Caco-2 (cell line): Measurements from ENCODE around the gene TMEM50B. TPM values are rescaled to one million over a fixed set of nuclear protein-coding genes. Genes with fewer than 3 reads are reported as not detected.
A peak's percentile ranks its signal among the peaks of the same experiment; 100 is the strongest.

ENCODE experiments used
- BruUV-seq: library from RNA; stranded (reverse); fragments of 400-500 nt; replicated peaks from 2 replicates; lab custom pipeline; 2021; lab: Mats Ljungman, UMichigan
- CTCF ChIA-PET: fragments of 300-600 bp; sonication (Branson Sonifier 250); formaldehyde crosslinking; loops from one replicate; lab custom pipeline; 2022; ENCODE audit warnings: antibody characterized with exemption; lab: Charles Lee
- POLR2A ChIA-PET: fragments of 300-600 bp; sonication (Branson Sonifier 250); formaldehyde crosslinking; loops from one replicate; lab custom pipeline; 2022; ENCODE audit warnings: antibody characterized with exemption; lab: Charles Lee
- DNase-seq, 2 experiments: peaks; one replicate each; pipeline versions ENCODE4 v3.0.0 to v3.0.0-alpha.2; 2020 to 2022
- H3K27me3 ChIP-seq: replicated peaks from 2 replicates; pipeline ENCODE4 v1.6.0; 2011; ENCODE audit warnings: low read length; ENCODE audit not compliant: control insufficient read depth, insufficient read depth
- H3K36me3 ChIP-seq: 2 replicates; pipeline ENCODE4 v1.5.1; 2011; ENCODE audit warnings: low read length; ENCODE audit not compliant: control insufficient read depth, insufficient read depth
- H3K4me1 ChIP-seq: fragments of 250-450 bp; sonication (Bioruptor Pico); 2 replicates; pipeline ENCODE4 v1.5.1; 2020; ENCODE audit warnings: mild to moderate bottlenecking
- H3K4me3 ChIP-seq: 2 replicates; pipeline ENCODE4 v1.5.1; 2011; ENCODE audit warnings: low read depth, mild to moderate bottlenecking, control low read depth, low read length
- H3K9me3 ChIP-seq: fragments of 250-450 bp; sonication (Bioruptor Pico); 2 replicates; pipeline ENCODE4 v1.5.1; 2020; ENCODE audit warnings: mild to moderate bottlenecking, moderate library complexity
- H3K27ac Mint-ChIP-seq: one replicate; pipeline ENCODE4 v1.8.0; 2022; ENCODE audit warnings: mixed read lengths; ENCODE audit not compliant: unreplicated experiment
- H3K27me3 Mint-ChIP-seq: one replicate; pipeline ENCODE4 v1.8.0; 2022; ENCODE audit warnings: mixed read lengths; ENCODE audit not compliant: insufficient read depth, unreplicated experiment
- H3K36me3 Mint-ChIP-seq: one replicate; pipeline ENCODE4 v1.8.0; 2022; ENCODE audit warnings: mild to moderate bottlenecking, mixed read lengths; ENCODE audit not compliant: insufficient read depth, unreplicated experiment
- H3K4me1 Mint-ChIP-seq: one replicate; pipeline ENCODE4 v1.8.0; 2022; ENCODE audit warnings: low read depth, mixed read lengths; ENCODE audit not compliant: unreplicated experiment
- H3K4me3 Mint-ChIP-seq: one replicate; pipeline ENCODE4 v1.8.0; 2022; ENCODE audit warnings: mild to moderate bottlenecking, moderate library complexity, mixed read lengths; ENCODE audit not compliant: unreplicated experiment
- H3K9me3 Mint-ChIP-seq: one replicate; pipeline ENCODE4 v1.8.0; 2022; ENCODE audit warnings: mixed read lengths; ENCODE audit not compliant: unreplicated experiment
- CTCF ChIP-seq, 2 experiments: fragments of 200-600 bp in 1 of 2; IDR thresholded peaks; 1 replicate in 1 of 2; 2 replicates in 1 of 2; pipeline versions ENCODE4 v1.5.1 to v1.8.0; 2011 to 2022; ENCODE audit warnings: antibody characterized with exemption in 1 of 2, control low read depth in 1 of 2, inconsistent platforms in 1 of 2, low read depth in 1 of 2, low read length in 1 of 2, mild to moderate bottlenecking in 1 of 2, moderate library complexity in 1 of 2; ENCODE audit not compliant: insufficient read depth in 1 of 2, severe bottlenecking in 1 of 2, unreplicated experiment in 1 of 2
- intact Hi-C: fragments of 100-400 bp; cut with micrococcal nuclease; formaldehyde crosslinking; loops from one replicate; pipeline ENCODE4 v1.10.0; 2022; ENCODE audit not compliant: unreplicated experiment
- total RNA-seq: library from RNA; stranded (reverse); gene quantifications from 2 replicates; pipeline ENCODE4 v1.2.3, GENCODE V29; 2022

Gene TMEM50B
- total RNA-seq, 1 experiment from 2014 or later, result 25.9 TPM

- no peak for DNase-seq
- H3K9me3 ChIP-seq, result no peaks in the 10 kb centered on the region
- Mint-ChIP-seq H3K27me3 (no peaks in the 10 kb centered on the region), H3K36me3 (peaks cover 61% of the 10 kb centered on the region), H3K4me3 (no peak overlapping the region), H3K9me3 (no peaks in the 10 kb centered on the region), H3K27ac (no peak overlapping the region), H3K4me1 (peaks cover 6% of the 10 kb centered on the region)
- ChIA-PET CTCF (interaction anchor here (0.7 kb wide), 1 partner anchor 43 kb away, joined by 3 read pairs; no protein-coding TSS in a partner anchor), POLR2A (no interaction called here)
- TSS peak; percentile 24 for BruUV-seq
- H3K27me3 ChIP-seq, result no peaks in the 10 kb centered on the region
- peaks cover 2% of the 10 kb centered on the region; the same call in 1 of the 2 replicates for H3K36me3 ChIP-seq
- H3K4me3 ChIP-seq, result no peak overlapping the region
- TF ChIP-seq CTCF (IDR thresholded peaks at IDR 0.05; ENCODE audit: insufficient read depth in 1 of 2, low read depth in 1 of 2, low read length in 1 of 2, severe bottlenecking in 1 of 2, unreplicated experiment in 1 of 2), result no peak
- intact Hi-C loops, result no loop called here
- no peaks in the 10 kb centered on the region for H3K4me1 ChIP-seq
Observed at GRCh38 chr21:33437140-33437539, 42.6 kb downstream of the TMEM50B start.

- H3K4me1 ChIP-seq, result no peaks in the 10 kb centered on the region
- no peaks in the 10 kb centered on the region for H3K4me1 Mint-ChIP-seq
- peaks cover 78% of the 10 kb centered on the region for H3K36me3 Mint-ChIP-seq
- no peak overlapping the region for H3K4me3 Mint-ChIP-seq
- H3K4me3 ChIP-seq, result no peak overlapping the region
- CTCF ChIA-PET, result interaction anchor here (0.8 kb wide), 1 partner anchor 11 kb away, joined by 3 read pairs; no protein-coding TSS in a partner anchor
- no TSS peak for BruUV-seq
- no peak overlapping the region for H3K27ac Mint-ChIP-seq
- no peaks in the 10 kb centered on the region for H3K27me3 Mint-ChIP-seq
- no peaks in the 10 kb centered on the region for H3K9me3 Mint-ChIP-seq
- intact Hi-C loops, result loop anchor here (1.0 kb wide), 1 partner anchor 22 kb away; no protein-coding TSS in a partner anchor
- H3K36me3 ChIP-seq, result peaks cover 3% of the 10 kb centered on the region; the same call in 1 of the 2 replicates
- H3K27me3 ChIP-seq, result no peaks in the 10 kb centered on the region
- no peak for DNase-seq
- no peak for TF ChIP-seq CTCF (IDR thresholded peaks at IDR 0.05; ENCODE audit: insufficient read depth in 1 of 2, low read depth in 1 of 2, low read length in 1 of 2, severe bottlenecking in 1 of 2, unreplicated experiment in 1 of 2)
- POLR2A ChIA-PET, result no interaction called here
- no peaks in the 10 kb centered on the region for H3K9me3 ChIP-seq
Observed at GRCh38 chr21:33434770-33435360, 44.9 kb downstream of the TMEM50B start.

GRCh38 chr21:33433425-33434114, 46.2 kb downstream of the TMEM50B start:
- Histone ChIP-seq H3K27me3 (no peaks in the 10 kb centered on the region), H3K4me3 (no peak overlapping the region), H3K36me3 (peaks cover 1% of the 10 kb centered on the region; the same call in 1 of the 2 replicates), H3K4me1 (no peaks in the 10 kb centered on the region), H3K9me3 (no peaks in the 10 kb centered on the region)
- DNase-seq, result no peak
- H3K27ac Mint-ChIP-seq, result no peak overlapping the region
- intact Hi-C loops, result loop anchor here (1.0 kb wide), 1 partner anchor 20 kb away; no protein-coding TSS in a partner anchor
- H3K27me3 Mint-ChIP-seq, result no peaks in the 10 kb centered on the region
- no peak overlapping the region for H3K4me3 Mint-ChIP-seq
- TF ChIP-seq CTCF (IDR thresholded peaks at IDR 0.05; ENCODE audit: insufficient read depth in 1 of 2, low read depth in 1 of 2, low read length in 1 of 2, severe bottlenecking in 1 of 2, unreplicated experiment in 1 of 2), result no peak
- POLR2A ChIA-PET, result no interaction called here
- H3K9me3 Mint-ChIP-seq, result no peaks in the 10 kb centered on the region
- no peaks in the 10 kb centered on the region for H3K4me1 Mint-ChIP-seq
- CTCF ChIA-PET, result no interaction called here
- peaks cover 83% of the 10 kb centered on the region for H3K36me3 Mint-ChIP-seq
- no TSS peak for BruUV-seq
